HL-60/S4 treated with retinoic acid at 250 ng/mL for 4 days and 3 days (cell line): ENCODE results near the gene BRPF1.

Experiments
- in situ Hi-C: fragments of 300-500 bp; cut with MboI; formaldehyde crosslinking; loops from 2 replicates; pipeline ENCODE4 v1.7.0; 2022; ENCODE audit warnings: low sequenced_read_pairs

The BRPF1 gene

GRCh38 chr3:9703240-9703639 lies 28.3 kb upstream of the BRPF1 start:
- in situ Hi-C loops = no loop called here

- in situ Hi-C loops = no loop called here
Observed at GRCh38 chr3:9703736-9704346, 27.7 kb upstream of the BRPF1 start, which contains the start of gene CPNE9. TSS of gene CPNE9 (plus strand) at chr3:9703833. CDS start at chr3:9703997, 164 bp downstream.

DNA sequence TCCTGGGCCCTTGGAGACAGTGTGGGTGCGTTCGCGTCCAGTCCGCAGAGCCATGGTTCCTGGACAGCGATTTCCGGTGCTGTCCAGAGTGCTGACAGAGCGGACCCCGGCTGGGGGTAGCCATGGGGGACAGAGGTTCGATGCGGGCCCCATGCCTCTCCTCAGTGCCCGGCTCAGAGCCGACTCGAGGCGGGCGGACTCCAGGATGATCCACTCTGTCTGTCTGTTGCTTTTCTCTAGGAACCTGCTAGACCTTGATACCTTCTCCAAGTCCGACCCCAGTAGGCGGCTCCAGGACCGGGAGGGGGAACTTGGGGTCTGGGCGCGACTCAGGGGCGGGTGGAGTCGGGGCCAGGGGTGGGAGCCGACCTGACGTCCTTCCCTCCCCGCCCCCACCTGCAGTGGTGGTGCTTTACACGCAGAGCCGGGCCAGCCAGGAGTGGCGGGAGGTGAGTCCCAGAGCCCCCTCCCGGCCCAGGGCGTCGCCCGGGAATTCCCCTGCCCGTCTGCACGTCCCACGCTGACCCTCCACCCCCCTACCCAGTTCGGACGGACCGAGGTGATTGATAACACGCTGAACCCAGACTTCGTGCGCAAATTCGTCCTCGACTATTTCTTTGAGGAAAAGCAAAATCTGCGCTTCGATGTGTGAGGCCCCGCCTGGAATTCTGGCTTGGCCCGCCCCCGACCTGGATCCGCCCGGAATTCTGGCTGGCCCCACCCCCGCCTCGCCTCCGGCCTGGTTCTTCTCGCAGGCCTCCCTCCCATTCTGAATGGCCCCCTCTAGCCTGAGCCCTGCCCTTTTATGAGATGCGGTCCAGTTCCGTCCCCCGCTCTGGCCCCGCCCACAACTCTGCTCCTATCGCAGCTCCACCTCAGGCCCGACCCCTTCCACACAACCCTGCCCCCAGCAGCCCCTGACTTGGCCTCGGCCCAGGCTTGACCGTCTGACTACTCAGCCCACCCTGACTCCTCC lies 26.9 kb upstream of the BRPF1 start:
- in situ Hi-C loops = no loop called here

GRCh38 chr3:9710174-9710739 lies 21.3 kb upstream of the BRPF1 start:
- in situ Hi-C loops = no loop called here

- in situ Hi-C loops = no loop called here
Observed at GRCh38 chr3:9712415-9712814, 19.1 kb upstream of the BRPF1 start.

- in situ Hi-C loops = no loop called here
Observed at GRCh38 chr3:9713142-9713541, 18.4 kb upstream of the BRPF1 start.

DNA sequence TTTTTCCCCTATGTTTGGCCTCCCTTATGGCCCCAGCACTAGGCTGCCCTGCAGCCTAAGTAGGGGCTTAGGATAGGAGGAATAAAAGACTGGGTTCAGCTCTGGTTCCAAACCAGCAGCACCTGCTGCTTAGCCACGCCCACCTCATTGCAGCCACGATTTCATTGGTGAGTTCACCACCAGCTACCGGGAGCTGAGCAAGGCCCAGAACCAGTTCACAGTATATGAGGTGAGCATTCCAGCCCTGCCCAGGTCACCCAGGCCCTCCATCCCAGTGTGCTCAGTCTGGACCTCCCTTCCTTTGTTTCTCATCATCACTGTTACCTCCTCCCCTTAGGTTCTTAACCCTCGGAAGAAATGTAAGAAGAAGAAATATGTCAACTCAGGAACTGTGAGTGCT lies 16.4 kb upstream of the BRPF1 start:
- in situ Hi-C loops = no loop called here

DNA sequence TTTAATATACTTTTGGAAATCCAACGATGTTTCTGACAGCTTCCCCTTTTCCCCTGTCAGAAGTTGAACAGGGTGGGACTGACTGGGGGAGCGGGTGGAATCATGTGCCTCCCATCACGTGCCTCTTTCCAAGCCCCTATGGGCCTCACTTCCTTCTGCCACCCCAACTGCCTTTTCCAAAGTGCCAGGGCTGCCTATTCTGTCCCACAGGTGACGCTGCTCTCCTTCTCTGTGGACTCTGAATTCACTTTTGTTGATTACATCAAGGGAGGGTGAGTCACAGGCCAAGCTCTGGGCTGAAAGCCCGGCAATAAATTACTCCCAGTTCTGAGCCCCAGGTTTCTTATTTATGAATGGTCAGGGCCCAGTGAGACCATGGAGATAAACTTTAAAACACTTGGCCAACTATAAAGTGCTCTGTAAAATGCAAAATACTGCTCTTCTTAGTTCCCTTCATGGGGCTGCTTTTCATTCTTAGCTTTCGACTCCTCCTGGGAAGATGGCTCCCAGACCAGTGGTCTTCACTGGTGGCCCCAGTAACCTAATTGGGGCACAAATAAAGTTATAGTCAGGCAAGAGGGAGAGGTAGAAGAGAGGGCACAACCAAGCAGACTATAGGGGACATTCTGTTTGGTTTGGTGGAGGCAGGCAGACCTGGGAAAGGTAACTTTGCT lies 15.6 kb upstream of the BRPF1 start:
- in situ Hi-C loops = no loop called here

- in situ Hi-C loops = no loop called here
Observed at GRCh38 chr3:9716801-9717555, 14.6 kb upstream of the BRPF1 start.

- in situ Hi-C loops = no loop called here
Observed at GRCh38 chr3:9717563-9717962, 14.0 kb upstream of the BRPF1 start.

- in situ Hi-C loops = no loop called here
Observed at GRCh38 chr3:9718118-9718517, 13.4 kb upstream of the BRPF1 start.

DNA sequence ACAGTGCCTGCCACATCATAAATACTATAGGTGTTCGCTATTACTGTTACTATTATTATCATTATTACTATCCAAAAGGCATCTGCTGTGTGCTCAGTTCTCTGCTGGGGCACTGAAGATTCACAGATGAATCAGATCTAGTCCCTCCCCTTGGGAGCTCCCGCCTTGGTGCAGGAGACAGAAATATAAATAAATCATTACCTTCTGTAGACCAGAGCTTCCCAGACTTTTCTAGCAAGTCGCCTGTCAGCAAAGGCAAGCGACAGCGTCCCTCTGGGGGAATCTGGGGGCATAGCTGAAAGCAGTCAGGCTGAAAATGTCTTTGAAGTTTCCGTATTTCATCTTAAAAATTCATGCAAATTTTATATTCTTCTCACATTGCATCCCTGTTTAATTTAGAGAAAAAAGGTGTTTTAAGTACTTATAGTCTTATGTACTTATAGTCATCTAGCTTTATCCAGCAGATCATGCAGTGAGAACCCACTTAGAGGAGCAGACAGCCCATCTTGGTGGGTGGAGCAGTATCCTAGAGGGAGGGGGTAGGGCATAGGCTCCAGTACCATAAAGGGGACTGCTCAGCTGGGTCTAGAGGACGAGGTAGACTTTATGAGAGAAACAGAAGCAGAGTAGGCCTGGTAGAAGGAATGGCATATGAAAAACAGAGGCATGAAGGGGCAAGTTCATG lies 10.4 kb upstream of the BRPF1 start:
- in situ Hi-C loops = no loop called here

GRCh38 chr3:9721700-9722060 lies 9.9 kb upstream of the BRPF1 start:
- in situ Hi-C loops = no loop called here

DNA sequence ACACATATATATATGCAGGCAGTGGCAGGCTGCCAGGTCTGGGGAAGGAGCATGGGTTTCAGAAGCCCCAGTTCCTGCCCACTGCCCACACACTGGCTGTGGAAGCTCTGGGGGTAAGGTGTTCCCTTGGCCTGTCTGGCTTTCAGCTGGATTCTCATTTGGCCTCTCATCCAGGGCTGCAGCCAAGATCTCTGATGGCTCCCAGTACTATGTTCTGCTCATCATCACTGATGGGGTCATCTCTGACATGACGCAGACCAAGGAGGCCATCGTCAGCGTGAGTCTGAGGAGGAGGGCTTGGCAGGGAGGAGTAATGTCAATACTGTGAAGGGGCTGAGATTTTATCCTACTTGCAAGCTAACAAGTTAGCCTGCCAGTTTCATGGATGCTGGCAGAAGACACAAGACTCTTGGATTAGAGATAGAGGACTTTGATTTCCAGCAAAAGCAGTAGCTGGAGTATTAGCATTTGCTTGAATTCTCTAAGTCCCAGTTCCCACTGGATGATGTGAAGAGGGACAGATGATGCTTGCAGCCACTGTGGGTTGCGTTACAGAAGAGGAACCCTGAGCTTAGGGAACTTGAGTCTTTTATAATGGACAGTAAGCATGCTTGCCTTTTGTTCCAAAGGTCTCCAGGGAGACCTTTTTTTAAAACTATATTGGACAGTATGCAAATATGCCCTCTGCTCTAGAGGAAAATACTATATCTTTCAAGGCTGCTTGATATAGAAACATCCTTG lies 5.6 kb upstream of the BRPF1 start:
- in situ Hi-C loops = no loop called here

GRCh38 chr3:9727041-9727595 lies 4.4 kb upstream of the BRPF1 start:
- in situ Hi-C loops = no loop called here

DNA sequence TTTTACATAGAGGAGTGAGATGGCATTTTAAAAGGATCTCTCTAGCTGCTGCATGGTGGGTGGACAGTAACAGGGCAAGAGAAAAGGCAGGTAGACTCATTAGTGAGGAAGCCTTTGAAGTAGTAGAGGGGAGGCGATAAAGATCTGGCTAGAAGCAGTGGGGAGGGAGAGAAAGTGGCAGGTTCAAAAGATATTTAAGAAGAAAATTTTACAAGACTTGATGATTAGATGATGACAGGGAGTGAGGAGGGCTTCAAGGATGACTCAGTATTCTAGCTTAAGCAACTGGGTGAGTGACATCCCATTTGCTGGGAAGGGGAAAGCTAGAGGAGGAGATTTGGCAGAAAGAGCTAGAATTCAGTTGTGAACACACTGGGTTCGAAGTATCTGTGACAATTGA lies 3.8 kb upstream of the BRPF1 start:
- in situ Hi-C loops = no loop called here

- in situ Hi-C loops = no loop called here
Observed at GRCh38 chr3:9729419-9729818, 2.1 kb upstream of the BRPF1 start.

DNA sequence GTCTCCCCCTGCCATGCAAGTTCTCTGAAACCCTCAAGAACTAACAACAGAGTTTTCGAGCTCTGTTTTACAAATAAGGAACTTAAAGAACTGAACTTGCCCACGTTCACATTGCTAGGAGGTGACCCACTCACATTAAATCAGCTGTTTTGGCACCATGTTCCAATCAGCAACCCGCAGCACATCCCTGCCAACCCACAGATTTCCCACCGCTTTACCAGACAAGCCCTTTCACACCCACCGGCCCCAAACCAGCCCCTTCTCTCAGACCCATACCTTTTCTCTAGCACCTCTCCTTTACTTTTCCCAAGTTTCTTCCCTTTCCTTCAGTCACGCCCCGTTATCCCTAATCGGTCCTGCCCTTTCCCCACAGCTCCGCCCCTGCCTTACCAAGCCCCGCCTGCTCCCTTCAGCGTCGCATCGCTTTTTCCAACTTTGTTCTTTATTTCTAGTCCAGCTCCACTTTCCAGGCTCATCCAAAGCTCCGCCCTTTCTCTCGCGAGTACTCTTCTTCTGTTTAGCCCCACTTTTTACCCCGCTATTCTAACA lies 804 bp upstream of the BRPF1 start:
- in situ Hi-C loops = no loop called here
